GM19468 (cell line): ENCODE results near the gene ENC1.

Experiments
- ATAC-seq: cut with Tn5 transposase; IDR thresholded peaks from one replicate; pipeline ENCODE4 v1.9.1; 2021; ENCODE audit warnings: mild to moderate bottlenecking, moderate library complexity, moderate number of reproducible peaks; ENCODE audit not compliant: unreplicated experiment; ENCODE audit errors: extremely low read depth

ENC1 gene

DNA sequence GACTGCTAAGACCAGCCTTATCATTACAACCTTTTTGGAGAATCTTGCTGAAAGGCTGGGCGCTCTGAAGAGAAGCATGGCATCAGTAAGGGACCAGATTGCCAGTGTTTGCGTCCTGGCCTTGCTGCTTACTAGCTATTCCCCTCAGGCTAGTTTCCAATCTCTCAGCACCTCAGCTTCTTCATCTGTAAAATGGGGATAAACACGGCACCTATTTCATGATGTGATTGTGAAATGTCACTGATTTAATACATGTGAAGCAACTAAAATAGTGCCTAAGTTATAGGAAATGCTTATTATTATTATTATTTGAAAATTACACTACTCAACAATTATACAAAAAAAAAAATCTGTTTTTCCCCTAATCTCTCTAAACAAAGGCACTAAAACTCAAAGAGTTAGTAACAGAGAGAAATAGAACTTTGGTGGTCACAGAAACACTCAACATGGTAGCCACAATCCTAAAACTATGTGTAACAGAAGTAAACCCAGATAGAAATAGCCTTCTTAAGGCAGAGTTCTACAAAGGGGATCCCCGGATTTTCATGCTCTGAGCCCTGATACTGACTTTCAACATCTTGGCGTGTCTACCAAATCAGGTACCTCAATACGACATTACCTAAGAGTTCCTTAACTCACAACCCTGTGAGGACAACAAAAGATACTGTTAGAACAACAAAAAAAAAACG is 62.0 kb downstream of the ENC1 start:
- ATAC-seq: no peak
